Measurements from ENCODE around the gene RPLP2.

Gene RPLP2

DNA sequence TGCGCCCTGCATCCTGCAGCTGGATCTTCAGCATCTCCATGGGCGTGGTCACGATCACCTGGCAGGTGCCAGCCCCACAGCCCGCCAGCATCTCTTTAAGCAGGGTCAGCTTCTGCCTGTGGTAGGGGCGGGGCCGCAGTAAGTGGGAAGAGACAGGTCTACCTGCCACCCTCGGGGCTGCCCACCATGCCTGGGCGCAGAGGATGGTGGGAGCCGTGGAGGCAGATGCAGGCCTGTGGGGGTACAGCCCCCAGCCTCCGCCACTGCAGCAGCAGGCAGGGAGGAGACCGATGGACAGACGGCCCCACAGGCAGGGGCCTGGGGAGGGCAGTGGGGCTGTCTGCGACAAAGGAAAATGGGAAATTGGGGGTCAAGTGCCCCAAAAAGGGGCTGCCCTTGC, 16.9 kb upstream of the RPLP2 start:
- Histone ChIP-seq H3K27me3 (ENCODE audit: insufficient read depth, poor library complexity, severe bottlenecking) (peaks cover 6% of the 10 kb centered on the region), H3K27ac (replicated peaks) (no peak overlapping the region), H3K4me3 (replicated peaks; ENCODE audit: insufficient read depth, low read length) (no peak overlapping the region)
- no peak for TF ChIP-seq POLR2AphosphoS5 (IDR thresholded peaks at IDR 0.05; ENCODE audit: low read depth)
- no peak for DNase-seq (ENCODE audit: low read depth in 1 of 2, low spot score in 1 of 2)

DNA sequence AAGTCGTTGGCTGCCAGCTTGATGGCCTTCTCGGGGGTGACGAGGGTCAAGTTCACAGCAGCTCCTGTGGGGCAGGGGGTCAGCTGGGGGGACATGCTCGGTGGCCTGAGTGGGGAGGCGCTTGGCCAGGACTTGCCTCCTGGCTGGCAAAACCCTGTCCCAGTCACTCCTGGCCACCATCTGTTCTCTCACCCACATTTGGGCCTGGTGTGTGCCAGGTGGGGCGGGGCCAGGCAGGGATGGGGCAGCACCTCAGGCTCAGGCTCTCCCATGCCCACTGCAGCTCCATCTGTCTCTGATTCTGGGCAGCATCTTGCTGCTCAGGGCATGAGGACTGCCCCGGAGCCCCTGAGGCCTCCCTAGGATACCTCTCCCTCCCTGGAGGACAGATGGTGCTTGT, 16.2 kb upstream of the RPLP2 start:
- Histone ChIP-seq H3K27ac (replicated peaks) (no peak overlapping the region), H3K4me3 (replicated peaks; ENCODE audit: insufficient read depth, low read length) (no peak overlapping the region), H3K27me3 (ENCODE audit: insufficient read depth, poor library complexity, severe bottlenecking) (peaks cover 3% of the 10 kb centered on the region)
- no peak for TF ChIP-seq GABPA (IDR thresholded peaks at IDR 0.05; ENCODE audit: low read depth)
- no peak for TF ChIP-seq SPI1 (IDR thresholded peaks at IDR 0.05; ENCODE audit: borderline replicate concordance, low read depth)
- TF ChIP-seq, protein P1, sequence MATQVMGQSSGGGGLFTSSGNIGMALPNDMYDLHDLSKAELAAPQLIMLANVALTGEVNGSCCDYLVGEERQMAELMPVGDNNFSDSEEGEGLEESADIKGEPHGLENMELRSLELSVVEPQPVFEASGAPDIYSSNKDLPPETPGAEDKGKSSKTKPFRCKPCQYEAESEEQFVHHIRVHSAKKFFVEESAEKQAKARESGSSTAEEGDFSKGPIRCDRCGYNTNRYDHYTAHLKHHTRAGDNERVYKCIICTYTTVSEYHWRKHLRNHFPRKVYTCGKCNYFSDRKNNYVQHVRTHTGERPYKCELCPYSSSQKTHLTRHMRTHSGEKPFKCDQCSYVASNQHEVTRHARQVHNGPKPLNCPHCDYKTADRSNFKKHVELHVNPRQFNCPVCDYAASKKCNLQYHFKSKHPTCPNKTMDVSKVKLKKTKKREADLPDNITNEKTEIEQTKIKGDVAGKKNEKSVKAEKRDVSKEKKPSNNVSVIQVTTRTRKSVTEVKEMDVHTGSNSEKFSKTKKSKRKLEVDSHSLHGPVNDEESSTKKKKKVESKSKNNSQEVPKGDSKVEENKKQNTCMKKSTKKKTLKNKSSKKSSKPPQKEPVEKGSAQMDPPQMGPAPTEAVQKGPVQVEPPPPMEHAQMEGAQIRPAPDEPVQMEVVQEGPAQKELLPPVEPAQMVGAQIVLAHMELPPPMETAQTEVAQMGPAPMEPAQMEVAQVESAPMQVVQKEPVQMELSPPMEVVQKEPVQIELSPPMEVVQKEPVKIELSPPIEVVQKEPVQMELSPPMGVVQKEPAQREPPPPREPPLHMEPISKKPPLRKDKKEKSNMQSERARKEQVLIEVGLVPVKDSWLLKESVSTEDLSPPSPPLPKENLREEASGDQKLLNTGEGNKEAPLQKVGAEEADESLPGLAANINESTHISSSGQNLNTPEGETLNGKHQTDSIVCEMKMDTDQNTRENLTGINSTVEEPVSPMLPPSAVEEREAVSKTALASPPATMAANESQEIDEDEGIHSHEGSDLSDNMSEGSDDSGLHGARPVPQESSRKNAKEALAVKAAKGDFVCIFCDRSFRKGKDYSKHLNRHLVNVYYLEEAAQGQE (IDR thresholded peaks at IDR 0.05; ENCODE audit: insufficient replicate concordance, low read depth): no peak
- no peak for TF ChIP-seq POLR2AphosphoS5 (IDR thresholded peaks at IDR 0.05; ENCODE audit: low read depth)
- TF ChIP-seq, protein P2, sequence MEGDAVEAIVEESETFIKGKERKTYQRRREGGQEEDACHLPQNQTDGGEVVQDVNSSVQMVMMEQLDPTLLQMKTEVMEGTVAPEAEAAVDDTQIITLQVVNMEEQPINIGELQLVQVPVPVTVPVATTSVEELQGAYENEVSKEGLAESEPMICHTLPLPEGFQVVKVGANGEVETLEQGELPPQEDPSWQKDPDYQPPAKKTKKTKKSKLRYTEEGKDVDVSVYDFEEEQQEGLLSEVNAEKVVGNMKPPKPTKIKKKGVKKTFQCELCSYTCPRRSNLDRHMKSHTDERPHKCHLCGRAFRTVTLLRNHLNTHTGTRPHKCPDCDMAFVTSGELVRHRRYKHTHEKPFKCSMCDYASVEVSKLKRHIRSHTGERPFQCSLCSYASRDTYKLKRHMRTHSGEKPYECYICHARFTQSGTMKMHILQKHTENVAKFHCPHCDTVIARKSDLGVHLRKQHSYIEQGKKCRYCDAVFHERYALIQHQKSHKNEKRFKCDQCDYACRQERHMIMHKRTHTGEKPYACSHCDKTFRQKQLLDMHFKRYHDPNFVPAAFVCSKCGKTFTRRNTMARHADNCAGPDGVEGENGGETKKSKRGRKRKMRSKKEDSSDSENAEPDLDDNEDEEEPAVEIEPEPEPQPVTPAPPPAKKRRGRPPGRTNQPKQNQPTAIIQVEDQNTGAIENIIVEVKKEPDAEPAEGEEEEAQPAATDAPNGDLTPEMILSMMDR (IDR thresholded peaks at IDR 0.05; ENCODE audit: insufficient read depth, low read length): no peak
- DNase-seq (ENCODE audit: low read depth in 1 of 2, low spot score in 1 of 2): no peak

DNA sequence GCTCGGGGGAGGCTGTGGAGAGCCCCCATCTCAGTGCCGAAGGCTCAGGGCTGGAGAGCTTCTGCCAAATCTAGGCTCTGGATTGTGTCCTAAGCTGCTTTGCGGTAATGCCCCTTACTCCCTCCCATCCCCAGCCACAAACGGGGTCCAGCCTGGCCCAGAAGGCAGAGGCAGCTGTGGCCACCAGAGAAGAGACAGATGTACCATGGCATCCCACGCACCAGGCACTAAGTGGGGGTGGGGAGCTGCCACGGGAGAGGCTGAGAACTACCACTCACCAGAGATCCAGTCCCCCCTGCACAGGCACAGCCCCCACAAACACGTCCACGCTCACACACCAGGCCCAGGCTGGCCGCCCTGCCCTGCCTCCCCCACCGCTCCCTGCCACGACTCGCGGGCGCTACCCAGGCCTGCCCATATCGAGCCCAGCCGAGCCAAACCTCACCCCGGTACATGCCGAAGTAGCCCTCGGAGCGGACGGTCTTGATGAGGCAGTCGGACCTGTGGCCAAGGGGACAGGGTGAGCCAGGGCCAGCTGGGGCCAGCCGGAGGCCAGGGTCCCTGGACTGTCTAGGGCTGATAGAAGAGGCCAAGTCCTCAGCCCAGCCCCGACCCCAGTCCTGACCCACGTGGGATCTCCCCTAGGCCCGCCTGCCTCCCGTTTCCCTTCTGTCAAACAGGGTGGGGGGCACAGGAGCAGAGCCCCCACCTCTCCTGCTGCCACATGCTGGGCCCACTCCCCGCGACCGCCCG, 15.6 kb upstream of the RPLP2 start:
- Histone ChIP-seq H3K27ac (replicated peaks) (no peak overlapping the region), H3K4me3 (replicated peaks; ENCODE audit: insufficient read depth, low read length) (no peak overlapping the region), H3K27me3 (ENCODE audit: insufficient read depth, poor library complexity, severe bottlenecking) (no peaks in the 10 kb centered on the region)
- no peak for TF ChIP-seq SPI1 (IDR thresholded peaks at IDR 0.05; ENCODE audit: borderline replicate concordance, low read depth)
- TF ChIP-seq, protein P2 (IDR thresholded peaks at IDR 0.05; ENCODE audit: insufficient read depth, low read length): no peak
- TF ChIP-seq GABPA (IDR thresholded peaks at IDR 0.05; ENCODE audit: low read depth): no peak
- TF ChIP-seq, protein P1 (IDR thresholded peaks at IDR 0.05; ENCODE audit: insufficient replicate concordance, low read depth): no peak
- TF ChIP-seq POLR2AphosphoS5 (IDR thresholded peaks at IDR 0.05; ENCODE audit: low read depth): no peak
- no peak for DNase-seq (ENCODE audit: low read depth in 1 of 2, low spot score in 1 of 2)

DNA sequence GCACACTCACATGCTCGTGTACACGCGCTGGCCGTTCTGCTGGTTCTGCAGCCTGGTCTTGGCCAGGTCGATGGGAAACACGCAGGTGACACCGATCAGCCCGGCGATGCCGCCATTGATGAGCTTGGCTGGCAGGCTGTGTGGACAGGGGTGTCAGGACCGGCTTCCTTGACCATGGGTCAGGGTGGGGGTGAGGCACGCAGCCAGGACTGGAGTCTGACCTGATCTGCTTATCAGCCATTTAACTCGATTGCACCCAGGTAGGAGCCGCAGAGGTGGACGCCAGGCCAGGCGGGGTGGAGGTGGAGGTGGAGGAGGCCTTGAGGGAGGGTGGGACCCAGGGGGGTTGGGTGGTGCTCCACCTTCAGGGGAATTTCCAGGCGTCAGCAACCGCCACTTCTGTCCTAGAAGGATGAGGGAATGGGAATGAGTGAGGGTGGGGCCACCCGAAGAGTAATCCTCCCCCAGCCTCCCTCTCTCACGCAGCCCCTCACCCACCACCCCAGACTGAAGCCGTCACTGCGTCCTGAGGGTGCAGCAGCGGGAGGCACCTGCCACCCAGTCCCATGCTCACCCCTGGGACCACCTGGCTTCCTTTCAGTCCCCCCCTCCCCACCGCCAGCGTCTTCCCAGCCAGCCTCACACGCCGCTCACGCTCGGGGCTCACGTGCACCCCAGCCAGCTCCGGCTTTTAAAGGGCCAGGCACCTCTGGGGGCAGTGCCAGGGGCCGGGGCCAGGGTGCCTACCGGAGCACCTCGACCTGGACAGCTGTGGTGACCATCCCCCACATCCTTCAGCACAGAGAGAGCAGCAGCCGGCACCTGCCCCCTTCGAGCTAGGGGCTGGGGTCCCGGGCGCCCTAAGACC, 14.8 kb upstream of the RPLP2 start:
- Histone ChIP-seq H3K27me3 (ENCODE audit: insufficient read depth, poor library complexity, severe bottlenecking) (no peaks in the 10 kb centered on the region), H3K4me3 (replicated peaks; ENCODE audit: insufficient read depth, low read length) (peak overlapping the region; percentile 13; the same call in 1 of the 2 replicates), H3K27ac (replicated peaks) (no peak overlapping the region)
- no peak for DNase-seq (ENCODE audit: low read depth in 1 of 2, low spot score in 1 of 2)
- TF ChIP-seq POLR2AphosphoS5 (IDR thresholded peaks at IDR 0.05; ENCODE audit: low read depth) (no peak), GABPA (IDR thresholded peaks at IDR 0.05; ENCODE audit: low read depth) (no peak), SPI1 (IDR thresholded peaks at IDR 0.05; ENCODE audit: borderline replicate concordance, low read depth) (no peak)
- TF ChIP-seq, protein P2 (IDR thresholded peaks at IDR 0.05; ENCODE audit: insufficient read depth, low read length): no peak
- TF ChIP-seq, protein P1 (IDR thresholded peaks at IDR 0.05; ENCODE audit: insufficient replicate concordance, low read depth): no peak

All from HL-60 (cell line).